GM19025 (cell line): Measurements from ENCODE around the gene PDGFC.

ENCODE experiments used
- ATAC-seq: cut with Tn5 transposase; IDR thresholded peaks from one replicate; pipeline ENCODE4 v1.9.1; 2021; ENCODE audit warnings: mild to moderate bottlenecking, low read depth, moderate library complexity; ENCODE audit not compliant: unreplicated experiment

PDGFC gene

DNA sequence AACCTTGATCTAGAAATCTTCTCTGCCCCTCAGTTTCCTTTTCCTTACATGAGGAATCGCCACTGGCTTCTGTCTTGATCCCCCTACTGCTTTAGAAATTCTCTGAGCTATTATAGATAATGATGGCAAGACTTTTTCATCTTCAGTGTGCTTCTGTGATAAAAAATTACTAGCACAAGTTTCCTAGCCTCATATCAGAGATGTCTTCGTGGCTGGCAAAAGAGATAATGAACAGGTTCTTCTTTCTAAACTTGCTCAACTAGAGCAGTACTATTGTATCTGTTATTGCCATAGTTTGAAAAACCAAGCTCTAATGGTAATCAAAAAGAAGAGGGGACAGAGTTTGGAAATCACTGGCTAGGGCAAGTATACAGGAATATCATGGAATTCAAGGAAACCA is 4.1 kb upstream of the PDGFC start:
- no peak for ATAC-seq

DNA sequence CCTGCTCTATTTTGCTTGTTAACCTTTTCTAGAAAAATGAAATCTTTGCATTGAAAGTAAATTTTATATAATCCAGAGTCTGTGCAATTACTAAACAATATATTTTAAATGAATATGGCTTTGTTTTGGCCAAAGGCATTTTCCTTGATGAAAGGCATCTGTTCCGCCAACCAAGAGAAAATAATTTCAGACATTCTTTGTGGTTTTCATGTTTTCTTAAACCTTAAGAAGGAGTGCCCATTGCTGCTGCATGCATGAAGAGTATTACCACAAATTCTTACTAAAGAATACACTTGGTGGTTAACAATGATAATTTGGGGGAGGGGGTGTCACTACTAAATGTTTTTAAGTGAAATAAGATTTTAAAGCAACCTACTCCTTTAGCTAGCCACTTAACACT is 2.7 kb upstream of the PDGFC start:
- ATAC-seq: no peak

DNA sequence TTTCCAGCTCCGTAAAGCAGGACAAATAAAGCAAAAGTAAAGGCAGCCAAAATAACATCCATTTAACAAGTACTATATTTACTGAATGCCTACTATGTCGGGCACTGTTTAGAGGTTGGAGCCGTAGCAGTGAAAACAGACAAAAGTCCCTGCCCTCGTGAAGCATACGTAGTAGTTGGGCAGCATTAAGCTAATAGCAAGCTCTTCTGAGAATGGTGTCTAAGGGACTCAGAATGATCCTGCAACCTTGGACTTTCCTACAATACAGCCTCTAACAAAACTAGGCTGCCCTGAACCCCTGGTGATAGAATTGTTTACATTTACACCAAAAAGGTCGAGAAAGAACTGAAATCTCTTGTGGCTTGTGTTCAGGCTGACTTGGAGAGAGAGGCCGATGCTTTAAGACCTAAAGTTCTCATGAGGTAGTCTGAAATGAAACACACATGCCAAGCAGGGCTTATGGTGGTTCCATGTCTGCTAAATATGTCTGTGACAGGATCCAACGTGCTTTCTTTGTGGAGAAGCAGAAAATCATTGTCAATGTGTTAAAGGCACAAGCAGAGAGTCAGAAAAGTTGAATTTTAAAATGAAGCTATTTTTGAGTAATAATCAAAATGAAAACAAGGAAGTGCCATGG is 898 bp upstream of the PDGFC start:
- no peak for ATAC-seq

DNA sequence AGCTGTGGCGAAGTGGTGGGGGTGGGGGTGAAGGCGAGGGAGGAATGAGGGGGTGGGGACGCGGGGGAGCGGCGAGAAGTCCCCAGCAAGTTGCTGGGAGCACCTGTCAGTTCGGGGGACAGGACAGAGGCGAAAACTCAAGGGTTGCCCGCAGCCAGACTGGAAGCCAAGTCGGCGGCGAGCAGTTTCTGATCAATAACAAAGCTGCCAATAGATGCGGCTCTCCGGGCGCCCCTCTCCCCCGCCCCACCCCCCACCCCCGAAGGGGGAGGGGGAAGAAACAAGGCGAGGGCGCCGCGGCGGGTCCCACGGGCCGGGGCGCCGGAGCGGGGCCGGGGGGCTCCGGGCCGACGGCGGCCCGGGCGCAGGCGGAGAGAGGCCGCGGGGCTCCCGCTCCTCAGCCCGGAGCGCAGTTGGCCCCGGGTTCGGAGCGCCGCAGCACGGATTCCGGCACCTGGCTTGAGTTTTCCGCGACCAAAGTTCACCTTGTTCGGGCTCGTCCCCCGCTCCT is 379 bp downstream of the PDGFC start:
- ATAC-seq: no peak

DNA sequence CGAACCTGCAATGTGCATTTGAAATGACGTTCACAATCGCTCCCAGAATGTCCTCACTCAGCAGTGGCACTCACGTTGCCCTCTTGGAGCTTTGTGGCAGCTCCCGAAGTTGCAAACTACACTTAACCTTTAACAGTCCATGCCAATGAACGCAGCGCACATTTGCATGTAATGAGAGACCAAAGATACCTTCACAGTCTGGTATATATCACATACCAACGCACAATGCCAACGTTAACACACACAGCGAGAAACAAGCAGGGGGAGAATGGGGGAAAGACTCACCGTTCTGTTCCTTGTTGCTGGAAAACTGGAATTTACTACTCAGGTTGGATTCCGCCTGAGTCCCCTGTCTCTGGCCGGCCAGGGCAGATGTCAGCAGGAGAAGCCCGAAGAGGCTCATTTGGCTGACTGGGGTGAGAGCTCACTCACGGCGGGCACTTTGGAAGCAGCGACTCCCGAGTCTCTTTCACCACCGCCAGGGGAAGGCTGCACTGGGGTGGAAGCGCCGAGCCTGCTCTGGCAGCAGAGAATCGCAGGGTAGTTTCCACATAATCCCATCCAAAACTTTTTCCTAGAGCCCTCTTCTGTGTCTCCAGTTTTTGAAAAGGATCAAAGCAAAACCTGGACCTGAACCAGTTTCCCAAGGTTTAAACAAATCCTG is 966 bp downstream of the PDGFC start:
- no peak for ATAC-seq

DNA sequence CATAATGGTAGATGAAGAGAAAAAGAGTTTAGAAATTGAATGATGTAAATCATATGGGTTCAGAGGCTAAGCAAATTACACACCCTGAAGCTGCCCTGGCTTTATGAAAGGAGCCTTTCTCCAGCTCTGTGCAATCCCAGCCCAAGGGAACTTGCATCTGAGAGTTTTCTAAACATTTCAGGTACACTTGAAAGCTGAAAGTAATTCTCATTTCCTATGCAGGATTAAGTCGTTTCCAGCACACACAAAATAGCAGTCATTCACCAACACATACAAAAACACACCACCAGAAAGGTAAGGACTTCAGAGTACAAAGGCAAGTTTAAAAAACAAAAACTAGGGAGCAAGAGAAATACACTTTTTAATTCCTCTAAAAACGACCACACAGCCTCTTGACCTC is 1.7 kb downstream of the PDGFC start:
- ATAC-seq: no peak

DNA sequence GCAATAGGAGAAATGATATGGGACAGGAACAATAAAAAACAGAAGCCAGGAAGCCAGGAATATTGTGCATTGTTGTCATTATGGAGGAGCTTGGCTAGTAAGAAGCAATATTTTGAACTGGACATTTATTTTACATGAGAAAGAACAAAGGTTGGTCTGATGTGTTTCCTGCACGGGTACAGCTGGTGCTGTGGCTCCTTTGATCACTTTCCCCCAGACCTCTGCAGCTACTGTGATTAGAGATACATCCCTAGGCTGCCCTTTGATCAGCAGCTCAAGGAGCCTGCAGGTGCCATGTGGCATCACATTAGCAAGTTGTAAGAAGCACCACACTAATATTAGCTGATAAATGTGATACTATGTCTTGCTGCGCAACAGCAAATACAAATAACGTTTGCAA is 2.5 kb downstream of the PDGFC start:
- no peak for ATAC-seq

DNA sequence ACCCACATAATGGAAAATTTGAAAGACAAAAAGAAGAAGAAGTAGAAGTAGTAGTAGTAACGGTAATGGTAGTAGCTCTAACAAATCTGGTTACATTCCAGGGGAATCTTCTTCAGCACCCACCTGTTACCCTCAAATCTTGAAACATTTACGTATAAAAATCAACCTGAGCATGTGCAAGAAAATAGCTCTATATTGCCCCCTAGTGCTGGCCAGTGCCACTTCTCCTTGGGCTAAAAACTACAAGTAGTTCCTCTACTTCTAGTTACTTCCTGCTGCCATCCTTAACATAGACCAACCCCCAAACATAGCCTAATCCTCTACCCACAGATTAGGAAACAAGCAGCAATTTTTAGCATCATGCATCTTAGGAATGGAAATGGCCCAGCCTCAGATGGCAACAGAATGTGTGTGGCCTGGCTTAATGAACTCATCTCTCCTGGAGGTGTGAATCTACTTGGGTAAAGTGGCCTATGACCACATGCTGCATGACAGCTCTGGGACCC is 3.1 kb downstream of the PDGFC start:
- ATAC-seq: peak; percentile 58

DNA sequence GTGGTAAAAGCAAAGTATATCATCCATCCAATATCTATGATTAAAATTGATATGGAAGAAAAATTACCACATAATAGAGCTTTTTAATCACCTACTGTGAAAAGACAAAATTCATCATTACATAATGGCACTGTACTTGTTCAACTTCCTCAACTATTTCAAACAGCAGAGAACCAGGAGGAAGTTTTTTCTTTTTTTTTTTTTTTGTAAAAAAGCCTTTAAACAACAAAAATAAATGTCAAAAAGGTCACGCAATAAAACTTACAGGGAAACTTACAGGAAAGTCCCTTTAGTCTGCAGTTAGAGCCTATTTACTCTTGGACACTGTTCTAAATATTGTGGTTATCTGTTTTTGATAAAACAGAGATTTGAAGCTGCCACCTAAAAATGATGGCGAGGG is 4.8 kb downstream of the PDGFC start:
- no peak for ATAC-seq

DNA sequence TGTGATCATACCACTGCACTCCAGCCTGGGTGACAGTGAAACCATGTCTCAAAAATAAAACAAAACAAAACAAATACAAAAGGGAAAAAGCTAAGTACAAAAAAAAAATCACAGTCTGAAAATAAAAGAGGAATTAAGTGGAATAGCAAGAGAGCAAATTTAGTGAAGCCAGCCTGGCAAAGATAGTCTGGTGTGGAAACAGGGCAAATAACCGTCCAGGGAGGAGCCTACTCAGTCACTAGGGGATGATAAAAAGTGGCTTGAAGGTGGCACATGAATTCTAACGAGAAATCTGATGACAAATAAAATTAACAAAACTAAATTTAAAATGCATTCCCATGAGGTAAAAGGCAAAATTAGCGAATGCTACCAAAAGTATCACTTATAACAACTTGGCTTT is 8.2 kb downstream of the PDGFC start:
- no peak for ATAC-seq

DNA sequence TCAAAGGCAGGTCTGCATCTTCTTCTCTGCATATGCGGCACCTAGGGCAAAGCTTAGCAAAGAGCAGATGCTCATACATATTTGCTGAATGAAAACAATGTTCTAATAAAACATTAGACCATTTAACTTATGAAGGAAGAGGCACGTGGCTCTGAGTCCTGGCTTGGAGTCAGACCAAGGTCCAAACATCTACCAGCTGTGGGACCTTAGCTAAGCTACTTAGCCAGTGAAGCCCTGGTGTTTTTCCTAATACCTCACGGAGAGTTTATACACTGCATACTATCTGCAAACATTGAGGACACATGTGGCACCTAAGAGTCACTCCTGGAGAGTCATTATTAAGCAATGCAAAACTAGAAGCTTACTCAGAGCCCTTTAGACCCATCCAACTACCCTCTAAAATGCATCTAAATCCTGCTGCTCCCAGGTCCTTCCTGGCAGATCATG is 9.0 kb downstream of the PDGFC start:
- no peak for ATAC-seq

DNA sequence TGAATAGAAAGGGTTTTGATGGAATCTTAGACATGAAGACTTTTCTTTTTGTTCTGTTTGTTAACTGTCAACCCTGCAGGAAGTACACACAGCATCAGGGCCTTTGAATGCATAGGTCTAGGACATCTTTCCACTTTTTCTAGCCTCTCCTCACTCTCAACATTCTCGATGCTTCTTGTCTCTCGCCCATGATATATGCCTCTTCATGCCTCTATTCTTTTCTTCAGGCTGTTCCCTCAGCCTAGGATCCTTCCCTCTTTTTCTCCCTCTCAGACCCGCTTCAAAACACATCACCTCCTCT is 9.6 kb downstream of the PDGFC start:
- no peak for ATAC-seq

DNA sequence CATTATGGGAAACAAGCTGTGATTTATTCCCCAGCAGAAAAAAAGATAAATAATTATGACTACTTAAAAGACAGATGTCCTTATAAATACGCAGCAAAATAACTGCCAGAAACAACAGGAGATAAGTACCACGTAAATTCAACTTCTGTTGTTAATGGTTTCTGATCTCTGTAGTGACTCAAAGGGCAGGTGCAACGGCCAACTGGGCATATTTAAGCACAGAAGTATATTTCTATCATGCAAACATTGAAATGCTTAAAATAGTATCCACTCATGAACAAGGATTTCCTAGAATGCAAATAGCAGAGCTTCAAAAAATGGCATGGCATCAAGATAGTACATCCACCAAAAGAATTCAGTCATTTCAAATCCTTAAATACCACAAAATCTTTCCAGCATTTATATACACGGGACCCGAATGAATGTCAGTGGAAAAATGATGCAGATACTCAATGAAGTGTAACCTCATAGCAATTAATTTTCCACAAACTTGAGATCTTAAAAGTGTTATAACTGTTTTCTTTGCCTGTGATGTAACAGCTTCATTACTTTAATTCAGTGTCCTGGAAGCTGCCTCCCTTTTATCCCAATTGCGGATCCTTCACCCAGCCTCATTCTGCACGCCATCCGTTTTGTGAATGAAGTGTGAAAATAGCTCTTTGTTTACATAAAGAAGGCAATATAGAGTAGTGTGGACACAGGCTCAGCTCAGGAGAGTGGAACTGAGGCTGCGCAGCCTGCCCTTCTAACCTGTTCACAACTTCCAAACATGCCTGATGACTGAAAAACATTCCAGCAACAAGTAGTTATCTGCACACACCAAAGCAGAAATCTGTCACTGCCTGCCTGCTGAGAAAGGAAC is 10.2 kb downstream of the PDGFC start:
- no peak for ATAC-seq

DNA sequence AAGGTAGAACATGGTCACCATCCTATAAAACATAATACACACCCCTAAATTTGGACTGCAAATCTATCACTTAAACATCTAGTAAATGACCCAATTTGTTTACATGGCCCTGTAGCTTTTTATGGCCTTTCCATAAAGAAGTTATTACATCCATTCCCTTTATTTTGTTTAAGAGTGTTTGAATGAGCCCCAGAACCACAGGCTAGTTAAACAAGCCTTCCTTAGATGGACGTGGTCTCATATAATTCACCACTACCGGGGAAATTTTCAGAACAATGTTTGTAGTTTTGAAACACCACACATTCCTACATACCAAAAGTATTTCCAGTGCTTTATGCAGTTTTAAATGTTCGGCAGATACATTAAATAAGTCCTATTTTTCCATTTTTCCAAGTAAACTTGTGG is 12.3 kb downstream of the PDGFC start:
- no peak for ATAC-seq

DNA sequence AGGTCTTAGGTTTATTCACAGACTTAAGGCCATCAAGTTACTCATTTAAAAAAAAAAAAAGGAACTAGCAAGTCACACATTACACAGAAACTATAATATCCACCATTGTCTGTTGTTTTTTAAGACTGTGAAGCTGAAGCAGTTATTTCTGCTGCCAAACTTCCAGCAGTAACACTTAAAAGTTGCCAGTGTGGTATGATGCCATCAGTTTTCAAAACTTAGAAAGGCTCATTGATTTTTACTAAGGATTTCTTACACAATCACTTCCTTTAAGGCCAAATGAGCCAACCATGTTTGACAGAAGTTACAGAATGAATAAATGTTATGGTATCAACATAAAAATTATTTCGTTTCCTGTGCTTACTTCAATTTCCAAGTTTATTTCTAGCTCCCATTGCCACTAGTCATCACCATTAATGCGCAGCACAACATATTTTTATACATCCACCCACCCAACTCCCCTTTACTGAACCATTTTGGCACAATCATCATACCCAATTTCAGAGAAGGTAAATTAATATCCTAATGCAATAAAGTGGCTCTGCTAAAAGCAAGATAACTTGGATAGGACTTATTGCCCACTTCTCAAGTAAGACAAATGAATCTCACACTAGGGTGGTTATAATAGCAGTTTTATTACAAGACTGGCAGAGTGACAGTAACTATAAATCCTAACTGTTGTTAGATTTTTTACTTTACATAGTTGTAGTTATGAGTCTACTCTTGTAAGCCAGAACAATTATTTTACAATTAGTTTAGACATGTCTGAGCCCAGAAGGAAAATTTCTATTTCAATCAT is 13.1 kb downstream of the PDGFC start:
- no peak for ATAC-seq

DNA sequence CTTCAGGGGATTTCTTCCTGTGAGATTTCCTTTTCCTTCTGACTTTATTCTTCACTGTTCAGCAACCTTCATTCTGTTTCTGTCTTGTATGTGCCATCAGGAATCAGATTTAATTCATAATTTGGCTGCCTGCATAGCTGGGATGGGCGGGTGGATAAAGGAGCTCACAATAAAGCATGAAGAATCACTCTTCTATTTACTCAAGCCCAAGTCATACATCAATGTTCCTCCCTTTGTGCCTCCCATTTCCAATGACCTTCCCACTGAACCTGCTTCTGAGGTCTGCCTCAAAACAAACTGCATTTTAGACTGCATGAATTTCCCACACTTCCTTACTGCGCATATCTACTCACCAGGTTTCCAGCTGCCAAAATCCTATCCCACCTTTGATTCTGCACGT is 14.0 kb downstream of the PDGFC start:
- ATAC-seq: no peak

DNA sequence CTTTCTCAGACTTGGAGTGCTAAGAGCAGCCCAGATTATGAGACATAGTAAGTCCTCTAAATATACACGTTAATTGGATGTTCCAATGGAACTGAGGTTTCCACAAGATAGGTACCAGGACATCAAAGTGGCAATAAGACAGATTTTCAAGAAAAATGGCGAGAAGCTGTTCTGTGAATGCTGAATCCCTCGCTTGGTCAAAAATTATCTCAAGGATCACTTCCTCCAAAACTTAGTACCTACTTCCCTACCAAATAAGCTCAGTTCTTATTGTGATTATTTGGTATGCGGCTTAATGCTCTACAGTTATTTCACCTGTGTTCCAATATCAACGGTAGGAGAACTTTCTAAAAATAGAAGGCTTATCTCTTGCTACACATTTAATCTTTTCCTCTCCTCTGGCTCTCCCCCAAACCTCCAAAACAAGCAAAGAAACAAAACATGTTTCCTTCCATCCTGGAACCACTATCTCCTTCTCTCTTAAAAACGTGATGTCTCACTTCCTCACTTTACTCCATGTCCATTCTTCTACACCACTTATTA is 14.7 kb downstream of the PDGFC start:
- ATAC-seq: no peak

DNA sequence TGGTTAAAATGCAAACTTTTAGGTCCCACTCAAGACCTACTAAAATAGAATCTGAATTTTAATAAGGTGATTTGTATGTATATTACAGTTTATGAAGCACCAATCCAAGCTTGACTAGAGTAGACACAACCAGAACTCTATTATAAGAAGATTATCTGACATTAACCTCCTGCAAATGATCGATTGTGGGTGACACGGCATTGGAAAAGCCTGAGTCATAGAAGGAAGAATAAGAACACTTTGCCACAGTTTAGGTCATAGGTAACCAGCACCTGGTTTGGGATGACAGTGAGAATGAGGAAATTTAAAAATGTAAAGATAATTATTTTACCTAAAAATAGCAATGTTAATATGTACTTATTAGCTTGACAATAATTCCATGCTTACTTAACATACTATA is 15.2 kb downstream of the PDGFC start:
- no peak for ATAC-seq

DNA sequence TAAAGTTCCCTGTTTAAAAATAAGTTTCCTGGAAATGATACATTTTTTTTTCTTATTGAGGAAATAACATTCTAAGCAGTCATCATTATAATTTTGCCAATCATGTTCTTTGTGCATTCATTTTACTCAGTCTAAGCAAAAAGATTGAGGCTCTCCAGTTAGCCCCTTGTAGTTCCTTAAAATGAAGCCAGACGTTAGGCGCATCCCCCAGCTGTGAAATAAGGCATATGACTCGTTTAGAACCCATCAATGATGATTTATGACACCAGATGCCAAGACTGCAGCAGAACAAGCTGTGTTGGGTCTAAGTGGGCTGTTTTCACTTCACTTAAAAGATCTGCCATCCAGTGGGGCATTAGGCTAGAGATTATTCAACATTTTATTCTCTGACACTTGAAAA is 17.0 kb downstream of the PDGFC start:
- no peak for ATAC-seq

DNA sequence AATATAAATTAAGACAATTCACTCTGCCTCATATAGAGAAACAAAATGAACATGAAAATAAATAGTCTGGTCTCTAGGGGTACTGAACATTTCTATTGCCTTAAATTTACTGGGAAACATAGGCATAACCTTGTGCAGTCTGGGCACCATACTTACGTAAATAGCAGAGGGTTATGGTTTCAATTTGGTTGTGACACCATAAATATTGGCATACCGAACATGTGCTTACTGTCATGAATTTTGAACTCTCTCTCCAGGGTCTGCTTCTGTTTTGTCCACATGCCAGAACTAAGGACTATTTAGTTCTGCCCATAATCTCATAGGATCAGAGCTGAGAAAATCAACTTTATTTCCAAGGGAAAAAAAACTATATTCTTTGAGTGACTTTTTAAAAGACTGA is 17.6 kb downstream of the PDGFC start:
- no peak for ATAC-seq
